Kidney (tissue), 14 donors: Measurements from ENCODE around the gene NRSN2. TPM values are rescaled to one million over a fixed set of nuclear protein-coding genes. Genes with fewer than 3 reads are reported as not detected.
A peak's percentile ranks its signal among the peaks of the same experiment; 100 is the strongest.
"Not testable (repeated sequence)": the region's sequence is repeated elsewhere in the genome, so short reads cannot be mapped to it uniquely, and the experiment has no call there.

ENCODE experiments used
- DNase-seq, 5 donors: peaks; one replicate each; pipeline ENCODE4 v3.0.0-alpha.2; 2013 to 2020
- FAIRE-seq: peaks from 2 replicates; lab custom pipeline; 2012; peaks lifted over from hg19 to GRCh38; lab: Jason Lieb, UNC
- H3K27ac ChIP-seq, 2 donors: one replicate each; pipeline ENCODE4 v1.7.0; 2013; ENCODE audit warnings: low read depth in 2 of 2, low read length in 2 of 2, inconsistent platforms in 1 of 2
- H3K27me3 ChIP-seq: one replicate; pipeline ENCODE4 v1.7.1; 2013; ENCODE audit warnings: low read length, inconsistent platforms; ENCODE audit not compliant: control insufficient read depth, insufficient read depth
- H3K36me3 ChIP-seq, 3 donors: one replicate each; pipeline versions ENCODE4 v1.7.0 to v1.7.1; 2013; ENCODE audit warnings: low read length in 3 of 3, control low read depth in 1 of 3, inconsistent platforms in 1 of 3; ENCODE audit not compliant: insufficient read depth in 3 of 3, control insufficient read depth in 2 of 3
- H3K4me1 ChIP-seq, 3 donors: one replicate each; pipeline versions ENCODE4 v1.7.0 to v1.7.1; 2013; ENCODE audit warnings: low read length in 3 of 3, inconsistent platforms in 1 of 3, low read depth in 1 of 3; ENCODE audit not compliant: control insufficient read depth in 2 of 3, insufficient read depth in 2 of 3
- H3K4me3 ChIP-seq, 3 donors: one replicate each; pipeline versions ENCODE4 v1.7.0 to v1.8.1; 2013; ENCODE audit warnings: low read length in 3 of 3, control low read depth in 1 of 3, inconsistent platforms in 1 of 3
- H3K9ac ChIP-seq, 3 donors: one replicate each; pipeline versions ENCODE4 v1.7.0 to v1.7.1; 2013; ENCODE audit warnings: low read length in 3 of 3, control low read depth in 1 of 3, inconsistent platforms in 1 of 3
- H3K9me3 ChIP-seq, 3 donors: one replicate each; pipeline versions ENCODE4 v1.7.0 to v1.7.1; 2013; ENCODE audit warnings: low read length in 3 of 3, control low read depth in 1 of 3, inconsistent platforms in 1 of 3; ENCODE audit not compliant: control insufficient read depth in 2 of 3, insufficient read depth in 1 of 3
- intact Hi-C: fragments of 100-400 bp; cut with DNase I; formaldehyde crosslinking; loops from one replicate; pipeline ENCODE4 v1.11.1; 2022
- polyA plus RNA-seq: library from polyadenylated mRNA; stranded (reverse); fragments of 350-450 nt; fragmentation: Illumina TruSeq; extraction: RNeasy Lipid Tissue Mini Kit (QIAGEN cat#74804); gene quantifications from one replicate; pipeline ENCODE4 v1.2.3, GENCODE V29; 2014; ENCODE audit warnings: low read depth, low replicate concordance; ENCODE audit not compliant: insufficient read depth
- total RNA-seq: library from RNA; stranded (reverse); fragmentation: NEBNext Ultra II Directional; extraction: Animal tissue kit (Norgen Biotek cat#: 25700); gene quantifications from one replicate; pipeline ENCODE4 v1.2.1, GENCODE V29; 2021
- TF ChIP-seq, protein P1 (sequence below): IDR thresholded peaks from 3 replicates; pipeline ENCODE4 v1.5.1; 2012; ENCODE audit warnings: mild to moderate bottlenecking, moderate library complexity, borderline replicate concordance; ENCODE audit not compliant: insufficient read depth; ENCODE audit errors: extremely low read depth
- donor health status: control.
- donor health status: control.
- donor health status: control.
- donor health status: control.
- donor health status: control.
- donor health status: DM: yes; HTN: yes; CAD: no.
- donor health status: Normal renal cell carcinoma (clear cell type).

Gene NRSN2
- total and polyA plus RNA-seq, 2 donors from 2014 or later = 48.1 to 50.0 TPM

GRCh38 chr20:376750-377149 is 29.8 kb downstream of the NRSN2 start:
- Histone ChIP-seq H3K36me3 (no peaks in the 10 kb centered on the region), H3K4me3 (no peak overlapping the region), H3K9me3 (no peaks in the 10 kb centered on the region), H3K27ac (no peak overlapping the region), H3K27me3 (no peaks in the 10 kb centered on the region), H3K4me1 (peaks cover 0 to 9% (median 2%) of the 10 kb centered on the region in 3 donors), H3K9ac (no peak overlapping the region)
- DNase-seq (no peak), FAIRE-seq (no peak)
- intact Hi-C loops = no loop called here
- TF ChIP-seq, protein P1, sequence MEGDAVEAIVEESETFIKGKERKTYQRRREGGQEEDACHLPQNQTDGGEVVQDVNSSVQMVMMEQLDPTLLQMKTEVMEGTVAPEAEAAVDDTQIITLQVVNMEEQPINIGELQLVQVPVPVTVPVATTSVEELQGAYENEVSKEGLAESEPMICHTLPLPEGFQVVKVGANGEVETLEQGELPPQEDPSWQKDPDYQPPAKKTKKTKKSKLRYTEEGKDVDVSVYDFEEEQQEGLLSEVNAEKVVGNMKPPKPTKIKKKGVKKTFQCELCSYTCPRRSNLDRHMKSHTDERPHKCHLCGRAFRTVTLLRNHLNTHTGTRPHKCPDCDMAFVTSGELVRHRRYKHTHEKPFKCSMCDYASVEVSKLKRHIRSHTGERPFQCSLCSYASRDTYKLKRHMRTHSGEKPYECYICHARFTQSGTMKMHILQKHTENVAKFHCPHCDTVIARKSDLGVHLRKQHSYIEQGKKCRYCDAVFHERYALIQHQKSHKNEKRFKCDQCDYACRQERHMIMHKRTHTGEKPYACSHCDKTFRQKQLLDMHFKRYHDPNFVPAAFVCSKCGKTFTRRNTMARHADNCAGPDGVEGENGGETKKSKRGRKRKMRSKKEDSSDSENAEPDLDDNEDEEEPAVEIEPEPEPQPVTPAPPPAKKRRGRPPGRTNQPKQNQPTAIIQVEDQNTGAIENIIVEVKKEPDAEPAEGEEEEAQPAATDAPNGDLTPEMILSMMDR = no peak

GRCh38 chr20:377578-377977 is 30.7 kb downstream of the NRSN2 start:
- H3K9me3 ChIP-seq, H3K36me3 ChIP-seq, H3K9ac ChIP-seq, H3K27ac ChIP-seq, H3K4me1 ChIP-seq, H3K4me3 ChIP-seq, DNase-seq, intact Hi-C loops, FAIRE-seq, H3K27me3 ChIP-seq: not testable (repeated sequence)

- intact Hi-C loops = no loop called here
- Histone ChIP-seq H3K27ac (no peak overlapping the region), H3K9ac (no peak overlapping the region), H3K4me3 (no peak overlapping the region), H3K36me3 (no peaks in the 10 kb centered on the region), H3K27me3 (no peaks in the 10 kb centered on the region), H3K9me3 (no peaks in the 10 kb centered on the region), H3K4me1 (no peaks in the 10 kb centered on the region)
- DNase-seq = no peak
- TF ChIP-seq, protein P1 = no peak
- no peak for FAIRE-seq
These were observed 32.0 kb downstream of the NRSN2 start for GRCh38 chr20:378961-379336.

GRCh38 chr20:380763-381580 is 34.1 kb downstream of the NRSN2 start:
- Histone ChIP-seq H3K27ac (no peak overlapping the region), H3K9ac (no peak overlapping the region), H3K4me3 (peak overlapping the region in 1 of 3 donors; percentile 44), H3K4me1 (no peaks in the 10 kb centered on the region), H3K36me3 (no peaks in the 10 kb centered on the region), H3K27me3 (no peaks in the 10 kb centered on the region), H3K9me3 (no peaks in the 10 kb centered on the region)
- FAIRE-seq (no peak), DNase-seq (peak; percentile 41 to 89 (median 65))
- TF ChIP-seq, protein P1 = no peak
- intact Hi-C loops = no loop called here
